ENCODE results near the gene STX11.

DNA sequence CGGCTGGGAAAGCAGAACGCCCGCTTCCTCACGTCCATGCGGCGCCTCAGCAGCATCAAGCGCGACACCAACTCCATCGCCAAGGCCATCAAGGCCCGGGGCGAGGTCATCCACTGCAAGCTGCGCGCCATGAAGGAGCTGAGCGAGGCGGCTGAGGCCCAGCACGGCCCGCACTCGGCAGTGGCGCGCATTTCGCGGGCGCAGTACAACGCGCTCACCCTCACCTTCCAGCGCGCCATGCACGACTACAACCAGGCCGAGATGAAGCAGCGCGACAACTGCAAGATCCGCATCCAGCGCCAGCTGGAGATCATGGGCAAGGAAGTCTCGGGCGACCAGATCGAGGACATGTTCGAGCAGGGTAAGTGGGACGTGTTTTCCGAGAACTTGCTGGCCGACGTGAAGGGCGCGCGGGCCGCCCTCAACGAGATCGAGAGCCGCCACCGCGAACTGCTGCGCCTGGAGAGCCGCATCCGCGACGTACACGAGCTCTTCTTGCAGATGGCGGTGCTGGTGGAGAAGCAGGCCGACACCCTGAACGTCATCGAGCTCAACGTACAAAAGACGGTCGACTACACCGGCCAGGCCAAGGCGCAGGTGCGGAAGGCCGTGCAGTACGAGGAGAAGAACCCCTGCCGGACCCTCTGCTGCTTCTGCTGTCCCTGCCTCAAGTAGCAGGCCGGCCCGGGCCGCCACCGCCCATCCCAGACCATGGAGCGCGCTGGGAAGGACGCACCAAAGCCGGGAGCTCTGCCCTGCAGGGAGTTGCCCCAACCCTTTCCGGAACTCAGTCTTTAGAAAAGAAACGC lies 36.7 kb downstream of the STX11 start:
- TF ChIP-seq GABPA (IDR thresholded peaks at IDR 0.05; ENCODE audit: low read depth) (no peak), POLR2AphosphoS5 (IDR thresholded peaks at IDR 0.05; ENCODE audit: low read depth) (no peak)
- TF ChIP-seq, protein P1, sequence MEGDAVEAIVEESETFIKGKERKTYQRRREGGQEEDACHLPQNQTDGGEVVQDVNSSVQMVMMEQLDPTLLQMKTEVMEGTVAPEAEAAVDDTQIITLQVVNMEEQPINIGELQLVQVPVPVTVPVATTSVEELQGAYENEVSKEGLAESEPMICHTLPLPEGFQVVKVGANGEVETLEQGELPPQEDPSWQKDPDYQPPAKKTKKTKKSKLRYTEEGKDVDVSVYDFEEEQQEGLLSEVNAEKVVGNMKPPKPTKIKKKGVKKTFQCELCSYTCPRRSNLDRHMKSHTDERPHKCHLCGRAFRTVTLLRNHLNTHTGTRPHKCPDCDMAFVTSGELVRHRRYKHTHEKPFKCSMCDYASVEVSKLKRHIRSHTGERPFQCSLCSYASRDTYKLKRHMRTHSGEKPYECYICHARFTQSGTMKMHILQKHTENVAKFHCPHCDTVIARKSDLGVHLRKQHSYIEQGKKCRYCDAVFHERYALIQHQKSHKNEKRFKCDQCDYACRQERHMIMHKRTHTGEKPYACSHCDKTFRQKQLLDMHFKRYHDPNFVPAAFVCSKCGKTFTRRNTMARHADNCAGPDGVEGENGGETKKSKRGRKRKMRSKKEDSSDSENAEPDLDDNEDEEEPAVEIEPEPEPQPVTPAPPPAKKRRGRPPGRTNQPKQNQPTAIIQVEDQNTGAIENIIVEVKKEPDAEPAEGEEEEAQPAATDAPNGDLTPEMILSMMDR (IDR thresholded peaks at IDR 0.05; ENCODE audit: insufficient read depth, low read length): no peak

Data from HL-60 (cell line).